BE2C (cell line): ENCODE results near the gene ZSCAN31.
A peak's percentile ranks its signal among the peaks of the same experiment; 100 is the strongest.

Source experiments
- DNase-seq: peaks from one replicate; pipeline ENCODE4 v3.0.0-alpha.2; 2020
- H3K27me3 ChIP-seq: fragments of 250-450 bp; sonication (Bioruptor Pico); 2 replicates; pipeline ENCODE4 v1.5.1; 2020; ENCODE audit warnings: mild to moderate bottlenecking
- H3K36me3 ChIP-seq: fragments of 250-450 bp; sonication (Bioruptor Pico); 2 replicates; pipeline ENCODE4 v1.5.1; 2020; ENCODE audit warnings: mild to moderate bottlenecking
- H3K4me1 ChIP-seq: fragments of 250-450 bp; sonication (Bioruptor Pico); 2 replicates; pipeline ENCODE4 v1.5.1; 2020
- H3K4me3 ChIP-seq: 2 replicates; pipeline ENCODE4 v1.5.1; 2011; ENCODE audit warnings: low read depth, low read length
- H3K9me3 ChIP-seq: fragments of 250-450 bp; sonication (Bioruptor Pico); 2 replicates; pipeline ENCODE4 v1.5.1; 2020
- TF ChIP-seq, protein P1 (sequence below): IDR thresholded peaks from 2 replicates; pipeline ENCODE4 v1.5.1; 2012; ENCODE audit warnings: mild to moderate bottlenecking, low read depth, low read length

ZSCAN31 gene

DNA sequence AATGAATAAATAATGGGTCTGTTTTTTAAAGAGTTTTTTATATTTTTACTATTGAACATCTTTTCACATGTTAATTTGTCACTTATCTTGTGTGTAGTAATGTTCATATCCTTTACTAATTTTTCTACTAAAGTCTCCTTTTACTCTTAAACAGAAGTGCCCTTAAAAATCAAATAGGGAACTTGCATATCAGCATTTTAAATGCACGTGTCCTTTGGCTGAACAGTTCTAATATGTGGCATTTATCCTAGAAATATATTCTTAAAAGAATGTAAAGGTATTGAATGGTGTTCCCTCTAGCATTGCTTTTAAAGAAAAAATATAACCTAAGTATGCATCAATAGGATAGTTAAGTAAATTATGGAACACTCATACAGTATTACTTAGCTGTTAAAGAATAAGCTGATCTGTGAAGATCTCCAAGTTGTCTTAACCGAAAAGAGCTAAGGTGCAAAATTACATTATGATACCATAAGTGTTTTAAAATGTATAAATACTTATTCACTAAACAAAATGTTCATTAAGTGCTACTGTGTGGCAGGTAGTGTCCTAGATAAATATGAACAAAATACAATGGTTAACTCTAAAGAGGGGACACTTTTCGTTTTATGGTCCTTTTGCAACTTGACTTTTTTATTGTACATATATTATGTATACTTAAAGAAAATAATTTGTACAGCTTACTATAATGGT lies 55.2 kb downstream of the ZSCAN31 start:
- no peak for DNase-seq
- no peaks in the 10 kb centered on the region for H3K4me1 ChIP-seq
- TF ChIP-seq, protein P1, sequence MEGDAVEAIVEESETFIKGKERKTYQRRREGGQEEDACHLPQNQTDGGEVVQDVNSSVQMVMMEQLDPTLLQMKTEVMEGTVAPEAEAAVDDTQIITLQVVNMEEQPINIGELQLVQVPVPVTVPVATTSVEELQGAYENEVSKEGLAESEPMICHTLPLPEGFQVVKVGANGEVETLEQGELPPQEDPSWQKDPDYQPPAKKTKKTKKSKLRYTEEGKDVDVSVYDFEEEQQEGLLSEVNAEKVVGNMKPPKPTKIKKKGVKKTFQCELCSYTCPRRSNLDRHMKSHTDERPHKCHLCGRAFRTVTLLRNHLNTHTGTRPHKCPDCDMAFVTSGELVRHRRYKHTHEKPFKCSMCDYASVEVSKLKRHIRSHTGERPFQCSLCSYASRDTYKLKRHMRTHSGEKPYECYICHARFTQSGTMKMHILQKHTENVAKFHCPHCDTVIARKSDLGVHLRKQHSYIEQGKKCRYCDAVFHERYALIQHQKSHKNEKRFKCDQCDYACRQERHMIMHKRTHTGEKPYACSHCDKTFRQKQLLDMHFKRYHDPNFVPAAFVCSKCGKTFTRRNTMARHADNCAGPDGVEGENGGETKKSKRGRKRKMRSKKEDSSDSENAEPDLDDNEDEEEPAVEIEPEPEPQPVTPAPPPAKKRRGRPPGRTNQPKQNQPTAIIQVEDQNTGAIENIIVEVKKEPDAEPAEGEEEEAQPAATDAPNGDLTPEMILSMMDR, result no peak
- no peaks in the 10 kb centered on the region for H3K9me3 ChIP-seq
- no peaks in the 10 kb centered on the region for H3K27me3 ChIP-seq
- peak overlapping the region; percentile 95 for H3K4me3 ChIP-seq
- peaks cover 23% of the 10 kb centered on the region for H3K36me3 ChIP-seq

DNA sequence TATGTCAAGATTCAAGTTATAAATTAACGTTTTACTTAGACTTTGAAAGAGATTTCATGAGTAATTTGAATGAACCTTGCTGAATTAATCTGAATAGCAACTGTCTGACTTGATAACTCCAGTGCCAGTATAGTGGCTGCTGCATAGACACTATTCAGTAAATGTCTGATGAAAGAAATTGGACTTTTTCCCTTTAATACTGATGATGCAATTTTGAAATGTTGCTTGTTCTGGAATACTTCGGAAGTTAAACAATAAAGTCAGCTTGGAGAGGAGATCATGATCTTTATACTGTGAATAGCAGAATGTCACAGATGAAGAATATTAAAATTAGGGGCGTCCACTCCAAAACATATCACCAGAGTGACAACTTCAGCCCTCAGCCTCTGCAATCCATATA lies 58.2 kb downstream of the ZSCAN31 start:
- TF ChIP-seq, protein P1, result no peak
- Histone ChIP-seq H3K4me3 (no peak overlapping the region), H3K27me3 (no peaks in the 10 kb centered on the region), H3K9me3 (no peaks in the 10 kb centered on the region), H3K4me1 (no peaks in the 10 kb centered on the region), H3K36me3 (peaks cover 14% of the 10 kb centered on the region)
- no peak for DNase-seq

DNA sequence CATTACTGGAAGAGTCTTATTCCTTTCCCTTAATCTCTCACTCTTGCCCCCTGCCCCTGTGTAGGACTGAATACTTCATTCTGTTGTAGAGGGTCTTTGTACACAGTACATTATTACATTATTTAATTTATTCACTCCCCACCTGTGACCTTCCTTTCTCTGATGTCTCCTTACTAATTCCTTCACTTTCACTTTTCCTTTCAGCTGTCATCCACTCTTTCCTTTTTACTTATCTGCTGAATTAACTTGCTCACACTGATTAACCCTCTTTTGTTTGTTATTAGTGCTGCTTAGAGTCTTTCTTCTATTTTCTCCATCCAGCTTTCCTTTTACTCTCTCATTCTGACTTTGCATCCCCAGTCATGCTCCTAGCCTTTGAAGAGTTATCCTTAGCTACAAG lies 61.1 kb downstream of the ZSCAN31 start:
- Histone ChIP-seq H3K36me3 (peaks cover 14% of the 10 kb centered on the region), H3K4me3 (no peak overlapping the region), H3K4me1 (no peaks in the 10 kb centered on the region), H3K27me3 (no peaks in the 10 kb centered on the region), H3K9me3 (no peaks in the 10 kb centered on the region)
- TF ChIP-seq, protein P1, result no peak
- DNase-seq, result no peak
